PFSK-1 (cell line): Measurements from ENCODE around the gene SH3BP5.

Source experiments
- POLR2AphosphoS5 ChIP-seq: IDR thresholded peaks from 2 replicates; pipeline ENCODE4 v1.6.1; 2012; ENCODE audit warnings: low read depth, mild to moderate bottlenecking, control low read depth, low read length, moderate library complexity
- REST ChIP-seq, 2 experiments: IDR thresholded peaks; 2 replicates each; pipeline versions ENCODE4 v1.6.1 to v1.8.0; 2011 to 2012; ENCODE audit warnings: low read depth in 2 of 2, low read length in 2 of 2, control low read depth in 1 of 2, inconsistent platforms in 1 of 2, mild to moderate bottlenecking in 1 of 2, moderate library complexity in 1 of 2; ENCODE audit not compliant: insufficient read depth in 1 of 2

DNA sequence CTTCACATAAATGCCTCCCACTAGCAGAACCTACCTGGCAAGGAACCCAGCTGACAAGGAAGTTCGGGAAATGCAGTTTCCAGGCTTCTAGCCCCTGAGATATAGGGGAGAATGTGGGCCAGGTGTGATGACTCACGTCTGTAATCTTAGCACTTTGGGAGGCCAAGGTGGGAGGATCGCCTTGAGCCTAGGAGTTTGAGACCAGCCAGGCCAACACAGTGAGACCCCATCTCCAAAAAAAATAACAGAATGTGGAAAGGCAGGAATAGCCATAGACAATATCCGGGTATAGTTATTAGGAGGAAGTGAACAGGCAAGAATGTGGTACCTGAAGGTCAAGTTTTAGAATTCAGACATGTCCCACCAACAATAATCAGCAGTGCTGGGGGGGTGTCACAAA is 40.5 kb upstream of the SH3BP5 start:
- no peak for TF ChIP-seq POLR2AphosphoS5
- TF ChIP-seq REST (IDR thresholded peaks at IDR 0.05; ENCODE audit: insufficient read depth in 1 of 2, low read depth in 2 of 2, low read length in 2 of 2) = no peak
